ENCODE data around the gene XKRX.
A peak's percentile ranks its signal among the peaks of the same experiment; 100 is the strongest.

The XKRX gene

GRCh38 chrX:100928660-100929613, at the start of gene XKRX:
XKRX (minus strand) TSS chrX:100928917; CDS start chrX:100928304, 613 bp downstream.
- DNase-seq, result peak; percentile 7

- no peak for DNase-seq
These were observed 47.5 kb upstream of the XKRX start for GRCh38 chrX:100976211-100976610.

- DNase-seq, result no peak
These were observed 46.5 kb upstream of the XKRX start for GRCh38 chrX:100975212-100975611.

GRCh38 chrX:100973411-100973810, 44.7 kb upstream of the XKRX start:
- no peak for DNase-seq

DNA sequence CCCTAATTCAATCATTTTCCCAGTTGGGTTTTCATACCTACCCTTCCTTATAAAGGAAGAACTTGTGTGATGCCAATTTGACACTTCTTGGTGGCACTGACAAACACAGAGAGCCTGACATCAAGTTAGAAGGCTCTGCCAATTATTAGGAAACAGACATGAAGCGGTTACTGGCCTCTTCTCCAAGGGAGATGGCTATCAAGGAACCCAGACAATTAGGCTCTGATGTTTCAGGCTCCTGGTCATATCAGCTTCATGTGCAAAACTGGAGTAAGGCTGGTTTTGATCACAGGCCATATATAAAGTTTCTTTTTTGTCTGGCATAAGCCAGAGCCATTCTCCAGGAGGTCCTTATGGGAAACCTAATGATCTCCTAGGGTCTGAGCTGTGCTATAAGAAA, 41.2 kb upstream of the XKRX start:
- no peak for DNase-seq

GRCh38 chrX:100969408-100969807, 40.7 kb upstream of the XKRX start, which contains the start of gene ARL13A:
ARL13A (plus strand) TSS chrX:100969708; CDS start chrX:100973690, 3,982 bp downstream.
- DNase-seq, result no peak

DNA sequence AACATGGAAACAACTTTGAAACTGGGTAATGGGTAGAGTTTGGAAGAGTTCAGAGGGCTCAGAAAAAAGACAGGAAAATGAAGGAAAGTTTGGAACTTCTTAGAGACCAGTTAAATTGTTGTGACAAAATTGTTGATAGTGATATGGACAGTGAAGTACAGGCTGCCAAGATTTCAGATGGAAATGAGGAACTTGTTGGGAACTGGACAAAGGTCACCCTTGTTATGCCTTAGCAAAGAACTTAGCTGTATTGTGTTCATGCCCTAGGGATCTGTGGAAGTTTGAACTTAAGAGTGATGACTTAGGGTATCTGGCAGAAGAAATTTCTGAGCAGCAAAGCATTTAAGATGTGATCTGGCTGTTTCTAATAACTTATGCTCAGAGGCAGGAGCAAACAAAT, 35.6 kb upstream of the XKRX start:
- no peak for DNase-seq

DNA sequence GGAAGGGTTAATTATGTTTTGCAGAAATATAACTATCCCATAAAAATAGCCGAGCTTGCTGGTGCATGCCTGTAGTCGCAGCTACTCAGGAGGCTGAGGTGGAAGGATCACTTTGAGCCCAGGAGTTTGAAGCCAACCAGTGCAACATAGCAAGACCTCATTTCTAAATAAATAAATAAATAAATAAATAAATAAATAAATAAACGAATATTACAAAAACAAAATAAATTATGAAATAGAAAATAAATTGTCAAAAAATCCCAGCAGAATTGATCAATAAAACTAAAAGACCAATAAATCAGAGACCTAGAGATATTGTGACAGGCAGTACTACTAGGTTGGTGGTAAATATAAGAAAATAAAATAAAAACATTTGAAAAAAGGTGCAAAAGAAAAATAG, 34.1 kb upstream of the XKRX start:
- DNase-seq, result no peak

DNA sequence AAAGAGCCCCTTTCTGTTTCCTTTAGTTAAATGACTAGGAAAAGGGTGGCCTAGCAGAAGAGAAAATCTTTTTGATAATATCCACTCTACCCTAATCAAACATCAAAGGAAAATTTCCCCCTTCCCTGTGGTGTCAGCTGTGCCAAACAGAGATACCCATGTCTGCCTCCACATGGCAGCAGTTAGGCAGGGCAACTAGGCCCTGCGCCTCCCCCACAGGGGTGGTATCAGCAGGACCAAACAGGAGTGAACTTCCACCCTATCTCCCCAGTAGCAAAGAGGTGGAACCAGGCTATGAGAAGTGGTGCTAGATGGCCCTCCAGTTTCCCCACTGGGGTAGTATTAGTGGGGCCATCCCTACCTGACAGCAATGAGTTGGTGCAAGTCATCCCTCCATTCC, 19.8 kb upstream of the XKRX start:
- DNase-seq, result no peak

DNA sequence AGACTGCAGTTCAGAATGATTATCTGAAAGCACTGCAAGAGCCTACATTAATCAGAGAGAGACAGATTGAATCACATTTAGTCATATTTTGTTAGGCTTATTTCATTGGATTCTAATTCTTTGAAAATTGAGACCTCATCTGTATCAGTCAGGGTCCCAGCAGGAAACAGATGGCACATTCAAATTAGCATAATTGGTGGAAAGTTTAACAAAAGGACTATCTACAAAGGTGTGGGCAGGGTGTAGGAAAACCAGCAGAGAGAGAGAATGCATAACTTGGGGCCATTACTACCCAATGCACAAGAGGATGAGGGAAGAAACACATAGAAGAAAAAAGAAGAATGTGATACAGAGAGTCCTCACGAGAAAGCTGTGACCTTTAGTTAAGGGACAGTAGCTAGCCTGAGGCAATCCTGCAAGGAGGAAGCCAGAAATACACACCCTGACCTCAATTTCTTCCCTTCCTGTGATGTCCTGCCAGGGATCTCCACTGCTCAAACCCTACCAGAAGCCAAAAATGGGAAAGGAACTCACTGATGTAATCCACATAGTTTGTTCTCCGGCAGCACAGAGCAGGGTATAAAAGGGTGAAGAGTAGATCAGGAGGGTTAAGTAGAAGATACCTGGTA, 17.7 kb upstream of the XKRX start:
- no peak for DNase-seq

- DNase-seq, result no peak
These were observed 15.9 kb upstream of the XKRX start for GRCh38 chrX:100944601-100945000.

- DNase-seq, result no peak
These were observed 10.6 kb upstream of the XKRX start for GRCh38 chrX:100939333-100939732.

GRCh38 chrX:100935767-100936166, 7.0 kb upstream of the XKRX start:
- DNase-seq, result no peak

DNA sequence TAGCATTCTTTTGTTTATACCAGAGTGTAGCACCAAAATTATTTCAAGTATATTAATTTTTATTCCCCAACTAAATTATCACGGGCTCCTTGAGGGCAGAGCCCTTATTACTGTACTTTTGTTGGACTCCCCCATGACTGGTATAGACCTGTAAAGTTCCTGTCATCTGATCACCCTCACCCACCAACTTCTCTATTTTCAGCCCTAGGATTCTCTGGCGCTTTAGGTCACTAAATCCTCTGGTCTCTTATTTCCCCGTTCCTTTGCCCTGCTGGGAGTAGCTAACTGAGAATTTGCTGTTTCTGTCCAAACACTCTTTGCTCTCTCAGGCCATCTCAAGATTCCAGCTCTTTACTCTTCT, 3.2 kb upstream of the XKRX start:
- DNase-seq, result no peak

GRCh38 chrX:100931218-100931924, 2.7 kb upstream of the XKRX start:
- DNase-seq, result peak; percentile 2

GRCh38 chrX:100926453-100926852, 2.3 kb downstream of the XKRX start:
- no peak for DNase-seq

DNA sequence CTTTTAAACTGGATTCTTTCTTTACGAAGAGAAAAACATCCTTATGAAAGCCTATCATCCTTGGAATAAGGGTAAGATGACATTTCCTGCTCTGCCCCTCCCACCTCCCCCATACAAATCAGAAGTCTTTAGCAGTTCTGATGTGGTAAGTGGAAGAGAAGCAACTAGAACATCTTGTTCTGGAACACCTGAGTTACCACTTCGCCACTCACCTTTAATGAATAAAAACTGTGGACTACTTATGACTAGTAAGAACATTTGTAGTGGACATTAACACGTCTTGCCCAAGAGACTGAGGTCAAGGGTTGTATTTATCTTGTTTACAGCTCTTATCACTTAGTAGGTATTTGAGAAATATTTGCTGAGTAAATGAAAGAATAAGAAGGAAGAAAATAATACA, 4.3 kb downstream of the XKRX start:
- DNase-seq, result no peak

- no peak for DNase-seq
These were observed 13.2 kb downstream of the XKRX start for GRCh38 chrX:100915562-100915961.

- DNase-seq, result no peak
These were observed 15.6 kb downstream of the XKRX start for GRCh38 chrX:100913111-100913510.

- no peak for DNase-seq
These were observed 17.0 kb downstream of the XKRX start for GRCh38 chrX:100911731-100912130.

- DNase-seq, result no peak
These were observed 23.1 kb downstream of the XKRX start for GRCh38 chrX:100905620-100906019.

GRCh38 chrX:100904433-100904832, 24.3 kb downstream of the XKRX start:
- no peak for DNase-seq

DNA sequence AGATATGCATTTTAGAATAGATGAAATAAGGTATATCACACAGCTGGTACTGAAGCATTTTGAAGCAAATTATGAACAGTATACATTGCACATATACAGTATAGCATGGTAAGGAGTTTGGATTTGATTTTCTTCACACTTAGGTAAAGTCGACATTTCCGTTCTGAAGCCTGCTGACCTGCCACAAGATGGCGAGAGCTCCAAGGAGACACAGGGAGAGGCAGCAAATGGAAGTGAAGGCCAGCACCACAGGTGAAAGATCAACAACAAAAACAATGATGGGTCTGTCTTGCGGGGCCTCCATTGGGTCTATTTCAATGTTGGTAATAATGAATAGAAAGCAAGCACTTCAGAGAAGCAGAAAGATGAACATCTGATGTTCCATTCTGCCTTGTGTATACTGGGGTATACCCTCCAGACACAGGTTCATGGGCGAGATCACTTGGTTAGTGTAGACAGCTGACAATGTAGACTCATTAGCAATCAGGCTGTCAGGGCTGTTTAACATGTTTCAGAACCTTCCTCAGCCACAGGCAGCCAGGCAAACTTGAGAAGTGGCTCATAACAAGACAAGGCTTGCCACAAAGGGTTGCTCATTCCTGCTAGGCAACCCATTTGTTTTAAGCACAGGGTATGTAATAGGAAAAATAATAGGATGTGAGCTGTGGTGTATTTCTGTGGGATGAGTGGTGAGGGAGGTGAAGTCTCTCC, 33.2 kb downstream of the XKRX start:
- peak; percentile 12 for DNase-seq

Data from fibroblast of skin of right biceps (primary cell).